Loucy (cell line): ENCODE results near the gene SH2B2.

ENCODE experiments used
- H2AFZ ChIP-seq: fragments of 200-600 bp; sonication (generic); 2 replicates; pipeline ENCODE4 v1.6.0; 2016; ENCODE audit warnings: antibody characterized with exemption, mild to moderate bottlenecking, low read length, moderate library complexity
- H3F3A ChIP-seq: fragments of 200-600 bp; 2 replicates; pipeline ENCODE4 v1.6.0; 2016; ENCODE audit warnings: antibody characterized with exemption, low read depth, mild to moderate bottlenecking
- H3K27me3 ChIP-seq: fragments of 200-600 bp; sonication (generic); 2 replicates; pipeline ENCODE4 v1.6.1; 2014; ENCODE audit warnings: low read length, mild to moderate bottlenecking; ENCODE audit not compliant: insufficient read depth, poor library complexity, severe bottlenecking
- H3K36me3 ChIP-seq: fragments of 200-600 bp; sonication (generic); 2 replicates; pipeline ENCODE4 v1.6.1; 2016; ENCODE audit warnings: low read length; ENCODE audit not compliant: insufficient read depth
- H3K4me1 ChIP-seq: fragments of 200-600 bp; sonication (generic); 2 replicates; pipeline ENCODE4 v1.5.1; 2014; ENCODE audit warnings: low read length, mild to moderate bottlenecking; ENCODE audit not compliant: insufficient read depth, poor library complexity, severe bottlenecking
- H3K4me2 ChIP-seq: fragments of 200-600 bp; sonication (generic); 2 replicates; pipeline ENCODE4 v1.6.0; 2014; ENCODE audit warnings: antibody characterized with exemption, low read length, low read depth, mild to moderate bottlenecking; ENCODE audit not compliant: poor library complexity, severe bottlenecking
- H3K4me3 ChIP-seq: fragments of 200-600 bp; sonication (generic); 2 replicates; pipeline ENCODE4 v1.5.1; 2014; ENCODE audit warnings: low read length, mild to moderate bottlenecking, mixed read lengths; ENCODE audit not compliant: poor library complexity, severe bottlenecking
- H3K79me2 ChIP-seq: fragments of 200-600 bp; sonication (generic); 2 replicates; pipeline ENCODE4 v1.6.1; 2014; ENCODE audit warnings: low read length; ENCODE audit not compliant: insufficient read depth
- H3K9ac ChIP-seq: fragments of 200-600 bp; sonication (generic); 2 replicates; pipeline ENCODE4 v1.6.0; 2014; ENCODE audit warnings: mild to moderate bottlenecking, low read depth, low read length, moderate library complexity; ENCODE audit not compliant: poor library complexity, severe bottlenecking
- H3K9me2 ChIP-seq: fragments of 200-600 bp; sonication (generic); replicated peaks from 2 replicates; pipeline ENCODE4 v1.6.1; 2016; ENCODE audit warnings: low read depth, low read length, mixed read lengths
- H3K9me3 ChIP-seq: fragments of 200-600 bp; sonication (generic); 2 replicates; pipeline ENCODE4 v1.6.1; 2014; ENCODE audit warnings: mild to moderate bottlenecking, antibody characterized with exemption, low read length, low read depth; ENCODE audit not compliant: insufficient read depth
- H4K20me1 ChIP-seq: fragments of 200-600 bp; sonication (generic); 2 replicates; pipeline ENCODE4 v1.6.0; 2014; ENCODE audit warnings: antibody characterized with exemption, low read length, mild to moderate bottlenecking; ENCODE audit not compliant: insufficient read depth, poor library complexity, severe bottlenecking
- CTCF ChIP-seq: fragments of 200-600 bp; sonication (generic); conservative IDR thresholded peaks from 2 replicates; pipeline ENCODE4 v1.5.1; 2014; ENCODE audit warnings: mild to moderate bottlenecking, antibody characterized with exemption, low read length
- EZH2phosphoT487 ChIP-seq: fragments of 200-600 bp; IDR thresholded peaks from 2 replicates; pipeline ENCODE4 v1.6.1; 2018; ENCODE audit warnings: antibody characterized with exemption, mild to moderate bottlenecking, moderate library complexity, borderline replicate concordance

Gene SH2B2

GRCh38 chr7:102251531-102252365, 34.9 kb upstream of the SH2B2 start:
- no peaks in the 10 kb centered on the region for H3K27me3 ChIP-seq
- peaks cover 9% of the 10 kb centered on the region for H3K4me1 ChIP-seq
- no peak overlapping the region for H2AFZ ChIP-seq
- TF ChIP-seq CTCF (no peak), EZH2phosphoT487 (no peak)
- H3K4me2 ChIP-seq = no peak overlapping the region
- H3K9ac ChIP-seq = no peak overlapping the region
- H3K79me2 ChIP-seq = no peaks in the 10 kb centered on the region
- no peaks in the 10 kb centered on the region for H4K20me1 ChIP-seq
- no peak overlapping the region for H3K4me3 ChIP-seq
- H3F3A ChIP-seq = no peaks in the 10 kb centered on the region
- H3K36me3 ChIP-seq = peaks cover 26% of the 10 kb centered on the region; the same call in 1 of the 2 replicates
- no peaks in the 10 kb centered on the region for H3K9me2 ChIP-seq
- H3K9me3 ChIP-seq = no peaks in the 10 kb centered on the region

GRCh38 chr7:102252366-102252982, 34.2 kb upstream of the SH2B2 start:
- H4K20me1 ChIP-seq = no peaks in the 10 kb centered on the region
- H3K4me1 ChIP-seq = peaks cover 9% of the 10 kb centered on the region
- no peak overlapping the region for H3K4me2 ChIP-seq
- H3K27me3 ChIP-seq = no peaks in the 10 kb centered on the region
- H3K9me2 ChIP-seq = no peaks in the 10 kb centered on the region
- H3K9me3 ChIP-seq = no peaks in the 10 kb centered on the region
- no peaks in the 10 kb centered on the region for H3F3A ChIP-seq
- H3K4me3 ChIP-seq = no peak overlapping the region
- TF ChIP-seq EZH2phosphoT487 = no peak
- no peak for TF ChIP-seq CTCF
- H3K36me3 ChIP-seq = peaks cover 19% of the 10 kb centered on the region; the same call in 1 of the 2 replicates
- H3K79me2 ChIP-seq = no peaks in the 10 kb centered on the region
- H3K9ac ChIP-seq = no peak overlapping the region
- H2AFZ ChIP-seq = no peak overlapping the region

GRCh38 chr7:102253066-102253972, 33.3 kb upstream of the SH2B2 start:
- H3K9ac ChIP-seq = no peak overlapping the region
- peaks cover 9% of the 10 kb centered on the region for H3K4me1 ChIP-seq
- H3K9me2 ChIP-seq = no peaks in the 10 kb centered on the region
- no peaks in the 10 kb centered on the region for H4K20me1 ChIP-seq
- no peaks in the 10 kb centered on the region for H3F3A ChIP-seq
- H2AFZ ChIP-seq = no peak overlapping the region
- H3K79me2 ChIP-seq = no peaks in the 10 kb centered on the region
- H3K27me3 ChIP-seq = no peaks in the 10 kb centered on the region
- H3K4me3 ChIP-seq = no peak overlapping the region
- peaks cover 18% of the 10 kb centered on the region; the same call in 1 of the 2 replicates for H3K36me3 ChIP-seq
- no peaks in the 10 kb centered on the region for H3K9me3 ChIP-seq
- TF ChIP-seq EZH2phosphoT487 (no peak), CTCF (no peak)
- no peak overlapping the region for H3K4me2 ChIP-seq
